Measurements from ENCODE around the gene LMAN2.
A peak's percentile ranks its signal among the peaks of the same experiment; 100 is the strongest.

Gene LMAN2

GRCh38 chr5:177316005-177316404, 35.5 kb downstream of the LMAN2 start:
- ChIA-PET POLR2A (no interaction called here), CTCF (interaction anchor here (1.0 to 8.0 kb wide), 15 partner anchors 9 to 202 kb away, joined by 3 to 162 read pairs (median 5); partner anchors contain the start of genes PRELID1, RAB24 and RGS14)
- Histone ChIP-seq H3K27ac (ENCODE audit: insufficient read depth in 1 of 2, low read depth in 1 of 2, low read length in 2 of 2, poor library complexity in 1 of 2, severe bottlenecking in 2 of 2) (no peak overlapping the region), H3K4me1 (ENCODE audit: control extremely low read depth in 1 of 4, control insufficient read depth in 4 of 4, insufficient read depth in 4 of 4, low read length in 3 of 4) (peaks cover 6 to 38% (median 34%) of the 10 kb centered on the region in 4 experiments), H3K36me3 (ENCODE audit: control insufficient read depth in 4 of 4, insufficient read depth in 4 of 4, low read length in 3 of 4) (peaks cover 0 to 4% (median 1%) of the 10 kb centered on the region in 4 experiments), H3K4me3 (ENCODE audit: control insufficient read depth in 1 of 7, extremely low read depth in 1 of 7, insufficient read depth in 4 of 7, low read depth in 2 of 7, low read length in 6 of 7) (no peak overlapping the region), H3K9me3 (ENCODE audit: control extremely low read depth in 1 of 5, control insufficient read depth in 4 of 5, insufficient read depth in 2 of 5, low read depth in 1 of 5, low read length in 4 of 5) (peaks cover 0 to 5% (median 2%) of the 10 kb centered on the region in 5 experiments), H3K27me3 (replicated peaks in 2 of 5; ENCODE audit: control insufficient read depth in 4 of 5, insufficient read depth in 5 of 5, low read length in 4 of 5) (no peaks in the 10 kb centered on the region)
- DNase-seq = no peak
- no CpG with 5 or more reads among the region's 3 CpGs for WGBS (ENCODE audit: insufficient coverage)

GRCh38 chr5:177315411-177315810, 36.1 kb downstream of the LMAN2 start:
- no peak for DNase-seq
- WGBS (ENCODE audit: insufficient coverage) = 100% methylated on average over 4 of the region's 7 CpGs
- Histone ChIP-seq H3K4me1 (ENCODE audit: control extremely low read depth in 1 of 4, control insufficient read depth in 4 of 4, insufficient read depth in 4 of 4, low read length in 3 of 4) (peaks cover 6 to 38% (median 34%) of the 10 kb centered on the region in 4 experiments), H3K36me3 (ENCODE audit: control insufficient read depth in 4 of 4, insufficient read depth in 4 of 4, low read length in 3 of 4) (peaks cover 0 to 4% (median 1%) of the 10 kb centered on the region in 4 experiments), H3K9me3 (ENCODE audit: control extremely low read depth in 1 of 5, control insufficient read depth in 4 of 5, insufficient read depth in 2 of 5, low read depth in 1 of 5, low read length in 4 of 5) (peaks cover 0 to 5% (median 2%) of the 10 kb centered on the region in 5 experiments), H3K27ac (ENCODE audit: insufficient read depth in 1 of 2, low read depth in 1 of 2, low read length in 2 of 2, poor library complexity in 1 of 2, severe bottlenecking in 2 of 2) (no peak overlapping the region), H3K27me3 (replicated peaks in 2 of 5; ENCODE audit: control insufficient read depth in 4 of 5, insufficient read depth in 5 of 5, low read length in 4 of 5) (no peaks in the 10 kb centered on the region), H3K4me3 (ENCODE audit: control insufficient read depth in 1 of 7, extremely low read depth in 1 of 7, insufficient read depth in 4 of 7, low read depth in 2 of 7, low read length in 6 of 7) (no peak overlapping the region)
- POLR2A ChIA-PET = no interaction called here
- CTCF ChIA-PET = interaction anchor here (1.0 to 8.0 kb wide), 15 partner anchors 9 to 201 kb away, joined by 3 to 162 read pairs (median 5); partner anchors contain the start of genes PRELID1, RAB24 and RGS14

GRCh38 chr5:177314376-177315342, 36.8 kb downstream of the LMAN2 start:
- ChIA-PET POLR2A (no interaction called here), CTCF (interaction anchor here (1.0 to 8.0 kb wide), 7 partner anchors 11 to 201 kb away, joined by 3 to 162 read pairs (median 6); partner anchors contain the start of gene RGS14)
- H3K27ac ChIP-seq (ENCODE audit: insufficient read depth in 1 of 2, low read depth in 1 of 2, low read length in 2 of 2, poor library complexity in 1 of 2, severe bottlenecking in 2 of 2) = no peak overlapping the region
- H3K36me3 ChIP-seq (ENCODE audit: control insufficient read depth in 4 of 4, insufficient read depth in 4 of 4, low read length in 3 of 4) = peaks cover 0 to 10% (median 0%) of the 10 kb centered on the region in 4 experiments
- no peak for DNase-seq
- H3K4me3 ChIP-seq (ENCODE audit: control insufficient read depth in 1 of 7, extremely low read depth in 1 of 7, insufficient read depth in 4 of 7, low read depth in 2 of 7, low read length in 6 of 7) = no peak overlapping the region
- no peaks in the 10 kb centered on the region for H3K27me3 ChIP-seq (replicated peaks in 2 of 5; ENCODE audit: control insufficient read depth in 4 of 5, insufficient read depth in 5 of 5, low read length in 4 of 5)
- WGBS (ENCODE audit: insufficient coverage) = 95% methylated on average over 10 of the region's 18 CpGs
- H3K4me1 ChIP-seq (ENCODE audit: control extremely low read depth in 1 of 4, control insufficient read depth in 4 of 4, insufficient read depth in 4 of 4, low read length in 3 of 4) = peaks cover 6 to 38% (median 35%) of the 10 kb centered on the region in 4 experiments
- H3K9me3 ChIP-seq (ENCODE audit: control extremely low read depth in 1 of 5, control insufficient read depth in 4 of 5, insufficient read depth in 2 of 5, low read depth in 1 of 5, low read length in 4 of 5) = peaks cover 0 to 5% (median 2%) of the 10 kb centered on the region in 5 experiments

GRCh38 chr5:177313561-177314259, 37.8 kb downstream of the LMAN2 start:
- Histone ChIP-seq H3K27ac (ENCODE audit: insufficient read depth in 1 of 2, low read depth in 1 of 2, low read length in 2 of 2, poor library complexity in 1 of 2, severe bottlenecking in 2 of 2) (no peak overlapping the region), H3K4me1 (ENCODE audit: control extremely low read depth in 1 of 4, control insufficient read depth in 4 of 4, insufficient read depth in 4 of 4, low read length in 3 of 4) (peaks cover 4 to 47% (median 44%) of the 10 kb centered on the region in 4 experiments), H3K36me3 (ENCODE audit: control insufficient read depth in 4 of 4, insufficient read depth in 4 of 4, low read length in 3 of 4) (peaks cover 0 to 19% (median 0%) of the 10 kb centered on the region in 4 experiments), H3K4me3 (ENCODE audit: control insufficient read depth in 1 of 7, extremely low read depth in 1 of 7, insufficient read depth in 4 of 7, low read depth in 2 of 7, low read length in 6 of 7) (no peak overlapping the region), H3K27me3 (replicated peaks in 2 of 5; ENCODE audit: control insufficient read depth in 4 of 5, insufficient read depth in 5 of 5, low read length in 4 of 5) (no peaks in the 10 kb centered on the region), H3K9me3 (ENCODE audit: control extremely low read depth in 1 of 5, control insufficient read depth in 4 of 5, insufficient read depth in 2 of 5, low read depth in 1 of 5, low read length in 4 of 5) (no peaks in the 10 kb centered on the region)
- 98% methylated on average over 13 of the region's 15 CpGs for WGBS (ENCODE audit: insufficient coverage)
- ChIA-PET POLR2A (interaction anchor here (1.2 kb wide), 1 partner anchor 18 kb away, joined by 4 read pairs; no protein-coding TSS in a partner anchor), CTCF (interaction anchor here (0.7 to 2.0 kb wide), 9 partner anchors 11 to 143 kb away, joined by 3 to 6 read pairs (median 4); partner anchors contain the start of gene SLC34A1)
- DNase-seq = no peak

- CTCF ChIA-PET = interaction anchor here (0.7 to 2.0 kb wide), 15 partner anchors 11 to 189 kb away, joined by 3 to 6 read pairs (median 4); no protein-coding TSS in a partner anchor
- Histone ChIP-seq H3K4me3 (ENCODE audit: control insufficient read depth in 1 of 7, extremely low read depth in 1 of 7, insufficient read depth in 4 of 7, low read depth in 2 of 7, low read length in 6 of 7) (peak overlapping the region in 6 of 7 experiments; percentile 11 to 89 (median 69)), H3K27me3 (replicated peaks in 2 of 5; ENCODE audit: control insufficient read depth in 4 of 5, insufficient read depth in 5 of 5, low read length in 4 of 5) (no peaks in the 10 kb centered on the region), H3K36me3 (ENCODE audit: control insufficient read depth in 4 of 4, insufficient read depth in 4 of 4, low read length in 3 of 4) (peaks cover 0 to 26% (median 0%) of the 10 kb centered on the region in 4 experiments), H3K27ac (ENCODE audit: insufficient read depth in 1 of 2, low read depth in 1 of 2, low read length in 2 of 2, poor library complexity in 1 of 2, severe bottlenecking in 2 of 2) (peak overlapping the region in 1 of 2 experiments; percentile 52), H3K4me1 (ENCODE audit: control extremely low read depth in 1 of 4, control insufficient read depth in 4 of 4, insufficient read depth in 4 of 4, low read length in 3 of 4) (peaks cover 4 to 56% (median 52%) of the 10 kb centered on the region in 4 experiments), H3K9me3 (ENCODE audit: control extremely low read depth in 1 of 5, control insufficient read depth in 4 of 5, insufficient read depth in 2 of 5, low read depth in 1 of 5, low read length in 4 of 5) (no peaks in the 10 kb centered on the region)
- POLR2A ChIA-PET = interaction anchor here (0.6 to 1.2 kb wide), 2 partner anchors 11 to 19 kb away, joined by 3 to 4 read pairs; no protein-coding TSS in a partner anchor
- peak in 1 of 3 donors; percentile 63 for DNase-seq
- 3% methylated on average over 18 of the region's 19 CpGs for WGBS (ENCODE audit: insufficient coverage)
Measured at GRCh38 chr5:177312649-177313181, 38.8 kb downstream of the LMAN2 start.
